Gastroesophageal sphincter (tissue), 3 donors: ENCODE measurements around the gene ABR.

Source experiments
- EP300 ChIP-seq: sonication (generic); formaldehyde crosslinking; IDR thresholded peaks from one replicate; pipeline ENCODE4 v1.6.1; 2017; ENCODE audit warnings: antibody characterized with exemption, mild to moderate bottlenecking
- POLR2A ChIP-seq, 2 donors: fragments of 450-650 bp; IDR thresholded peaks; one replicate each; pipeline ENCODE4 v1.6.1; 2017; ENCODE audit warnings: antibody characterized with exemption in 2 of 2, mild to moderate bottlenecking in 2 of 2, moderate library complexity in 1 of 2
- POLR2AphosphoS5 ChIP-seq: sonication (generic); formaldehyde crosslinking; IDR thresholded peaks from one replicate; pipeline ENCODE4 v1.6.1; 2017; ENCODE audit warnings: antibody characterized with exemption
- TF ChIP-seq, protein P1 (sequence below), 4 experiments: fragments of 200-600 bp in 2 of 4; fragments of 450-650 bp in 2 of 4; sonication (generic) in 1 of 4; IDR thresholded peaks; one replicate each; pipeline ENCODE4 v1.5.1; 2017 to 2019; ENCODE audit warnings: antibody characterized with exemption in 4 of 4, mild to moderate bottlenecking in 2 of 4, moderate library complexity in 2 of 4

DNA sequence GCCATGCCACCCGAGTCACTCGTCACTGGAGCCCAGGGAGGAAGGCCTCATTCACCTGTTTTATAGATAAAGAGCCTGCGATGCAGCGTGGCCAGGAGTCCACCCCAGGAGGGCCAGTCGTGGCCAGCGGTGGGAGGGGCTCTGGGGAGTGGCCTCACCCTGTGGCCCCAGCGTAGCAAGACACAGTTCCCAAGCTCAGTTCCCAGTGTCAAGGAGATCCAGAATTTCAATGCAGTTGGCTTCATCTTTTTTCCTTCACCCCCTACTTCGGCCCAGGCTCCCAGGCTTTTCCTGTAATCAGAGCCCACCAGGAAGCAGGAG lies 84.0 kb downstream of the ABR start:
- TF ChIP-seq, protein P1, sequence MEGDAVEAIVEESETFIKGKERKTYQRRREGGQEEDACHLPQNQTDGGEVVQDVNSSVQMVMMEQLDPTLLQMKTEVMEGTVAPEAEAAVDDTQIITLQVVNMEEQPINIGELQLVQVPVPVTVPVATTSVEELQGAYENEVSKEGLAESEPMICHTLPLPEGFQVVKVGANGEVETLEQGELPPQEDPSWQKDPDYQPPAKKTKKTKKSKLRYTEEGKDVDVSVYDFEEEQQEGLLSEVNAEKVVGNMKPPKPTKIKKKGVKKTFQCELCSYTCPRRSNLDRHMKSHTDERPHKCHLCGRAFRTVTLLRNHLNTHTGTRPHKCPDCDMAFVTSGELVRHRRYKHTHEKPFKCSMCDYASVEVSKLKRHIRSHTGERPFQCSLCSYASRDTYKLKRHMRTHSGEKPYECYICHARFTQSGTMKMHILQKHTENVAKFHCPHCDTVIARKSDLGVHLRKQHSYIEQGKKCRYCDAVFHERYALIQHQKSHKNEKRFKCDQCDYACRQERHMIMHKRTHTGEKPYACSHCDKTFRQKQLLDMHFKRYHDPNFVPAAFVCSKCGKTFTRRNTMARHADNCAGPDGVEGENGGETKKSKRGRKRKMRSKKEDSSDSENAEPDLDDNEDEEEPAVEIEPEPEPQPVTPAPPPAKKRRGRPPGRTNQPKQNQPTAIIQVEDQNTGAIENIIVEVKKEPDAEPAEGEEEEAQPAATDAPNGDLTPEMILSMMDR (IDR thresholded peaks at IDR 0.05), result no peak
- TF ChIP-seq POLR2A (IDR thresholded peaks at IDR 0.05) (no peak), POLR2AphosphoS5 (no peak), EP300 (no peak)
